ENCODE measurements around the gene CDKN2D.
A peak's percentile ranks its signal among the peaks of the same experiment; 100 is the strongest.

Gene CDKN2D
- 14.9 to 28.7 reads per million in 2 experiments for total RNA-seq

- DNase-seq (ENCODE audit: low read depth) = peak; percentile 99
Observed at GRCh38 chr19:10568826-10569651, at the start of gene CDKN2D. TSS of gene CDKN2D (minus strand) at chr19:10568979. CDS start at chr19:10568653, 326 bp downstream.

GRCh38 chr19:10617409-10618121 is 48.8 kb upstream of the CDKN2D start:
- no peak for DNase-seq (ENCODE audit: low read depth)

- DNase-seq (ENCODE audit: low read depth) = no peak
Observed at GRCh38 chr19:10615429-10616023, 46.7 kb upstream of the CDKN2D start.

DNA sequence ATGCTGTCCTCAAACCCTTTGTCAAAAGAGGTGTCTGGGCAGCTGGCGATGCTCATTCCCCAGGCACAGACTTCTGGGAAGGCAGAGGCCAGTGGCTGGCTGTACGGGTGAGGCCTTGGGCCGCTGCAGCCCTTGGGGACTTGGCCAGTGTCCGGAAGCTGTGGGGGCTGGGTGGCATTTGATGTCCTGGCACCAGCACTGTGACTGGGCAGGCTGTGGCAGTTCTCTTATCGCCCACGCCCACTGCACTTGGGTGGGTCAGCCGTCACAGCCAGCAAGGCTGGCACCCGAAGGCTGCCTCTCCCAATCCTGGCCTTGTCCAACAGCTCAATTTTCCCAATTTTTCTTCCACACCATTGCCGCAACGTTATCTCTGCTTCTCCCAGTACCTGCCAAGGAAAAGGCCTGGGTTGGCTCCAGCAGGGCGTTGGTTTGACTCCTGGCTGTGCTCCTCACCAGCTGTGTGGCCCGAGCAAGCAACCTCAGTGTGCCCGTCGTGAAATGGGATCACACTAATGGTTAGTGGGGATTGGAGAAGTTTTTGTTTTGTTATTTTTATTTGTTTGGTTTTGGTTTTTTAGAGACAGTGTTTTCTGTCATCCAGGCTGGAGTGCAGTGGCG is 43.8 kb upstream of the CDKN2D start:
- no peak for DNase-seq (ENCODE audit: low read depth)

GRCh38 chr19:10611907-10612306 is 43.1 kb upstream of the CDKN2D start:
- DNase-seq (ENCODE audit: low read depth) = no peak

DNA sequence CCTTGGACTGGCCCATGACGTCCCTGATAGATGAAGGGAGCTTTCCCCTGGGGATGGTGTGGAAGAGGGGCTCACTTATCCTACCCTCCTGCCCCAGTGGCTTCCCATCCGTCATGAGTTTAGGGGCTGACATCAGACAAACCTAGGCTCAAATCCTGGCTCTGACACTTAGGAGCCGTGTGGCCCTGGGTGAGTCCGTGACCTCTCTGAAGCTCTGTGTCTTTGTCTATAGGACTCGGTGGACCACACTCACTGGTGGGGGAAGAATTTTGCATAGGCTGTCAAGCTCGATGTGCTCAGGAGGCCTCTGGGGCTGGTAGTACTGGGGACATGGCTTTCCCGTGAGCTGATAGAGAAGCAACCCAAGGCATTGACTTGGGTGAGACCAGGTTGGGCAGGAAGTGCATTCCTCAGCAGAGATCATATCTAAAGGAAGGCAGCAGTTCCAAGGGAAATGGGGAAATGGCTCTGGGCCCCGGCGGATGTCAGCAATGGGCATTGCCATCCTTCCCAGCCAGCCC is 35.7 kb upstream of the CDKN2D start:
- DNase-seq (ENCODE audit: low read depth) = no peak

- DNase-seq (ENCODE audit: low read depth) = no peak
Observed at GRCh38 chr19:10603873-10604459, 35.2 kb upstream of the CDKN2D start.

DNA sequence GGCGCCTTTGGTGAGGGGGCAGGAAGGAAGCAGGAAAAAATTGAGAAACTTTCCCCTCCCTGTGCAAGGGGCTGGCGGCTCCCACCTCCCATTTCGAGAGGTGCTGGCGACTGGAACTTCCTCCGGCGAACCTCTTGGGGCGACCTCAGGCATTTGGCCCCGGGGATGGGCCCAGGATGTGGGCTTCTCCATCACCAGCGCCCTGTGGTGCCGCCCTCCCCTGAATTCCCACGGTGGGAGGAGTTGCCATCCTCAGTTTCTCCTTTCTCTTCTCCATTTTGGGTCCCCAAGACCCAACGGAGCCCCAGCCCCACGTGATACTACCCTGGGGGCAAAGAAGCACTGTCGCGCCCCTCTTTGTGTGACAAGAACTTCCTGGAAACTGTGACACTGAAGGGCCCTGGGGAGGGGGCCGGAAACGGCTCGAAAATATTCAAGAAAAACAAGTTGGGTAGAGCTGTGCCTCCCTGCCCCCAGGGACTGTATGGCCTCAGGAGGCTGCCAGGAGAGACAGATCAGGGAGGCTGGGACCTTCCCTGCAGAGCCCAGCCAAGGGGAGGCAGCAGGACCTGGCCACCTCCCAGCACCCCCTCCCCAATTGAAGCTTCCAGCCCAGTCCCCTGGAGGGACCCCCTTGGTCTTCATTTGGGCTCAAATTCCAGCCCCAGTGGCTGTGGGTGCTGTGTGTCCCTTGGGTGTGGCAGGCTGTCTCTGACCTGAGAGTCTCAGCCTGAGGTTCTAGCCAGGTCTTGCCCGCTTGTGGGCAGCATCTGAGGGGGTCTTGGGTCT is 34.5 kb upstream of the CDKN2D start:
- peak; percentile 74 for DNase-seq (ENCODE audit: low read depth)

- DNase-seq (ENCODE audit: low read depth) = peak; percentile 85
Observed at GRCh38 chr19:10602330-10603083, 33.7 kb upstream of the CDKN2D start.

- no peak for DNase-seq (ENCODE audit: low read depth)
Observed at GRCh38 chr19:10601999-10602329, 33.2 kb upstream of the CDKN2D start.

DNA sequence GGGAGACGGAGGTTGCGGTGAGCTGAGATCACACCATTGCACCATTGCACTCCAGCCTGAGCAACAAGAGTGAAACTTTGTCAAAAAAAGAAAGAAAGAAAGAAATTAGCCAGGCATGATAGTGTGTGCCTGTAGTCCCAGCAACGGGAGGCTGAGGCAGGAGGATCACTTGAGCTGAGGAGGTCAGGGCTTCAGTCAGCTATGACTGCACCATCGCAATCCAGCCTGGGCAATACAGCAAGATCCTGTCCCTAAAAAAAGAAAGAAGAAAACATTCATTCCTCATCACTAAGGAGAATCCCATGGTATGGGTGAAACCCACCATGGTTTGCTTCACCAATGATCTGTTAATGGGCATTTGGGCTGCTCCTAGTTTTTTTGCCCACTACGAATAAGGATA is 31.4 kb upstream of the CDKN2D start:
- DNase-seq (ENCODE audit: low read depth) = no peak

GRCh38 chr19:10593820-10594637 is 25.2 kb upstream of the CDKN2D start:
- no peak for DNase-seq (ENCODE audit: low read depth)

DNA sequence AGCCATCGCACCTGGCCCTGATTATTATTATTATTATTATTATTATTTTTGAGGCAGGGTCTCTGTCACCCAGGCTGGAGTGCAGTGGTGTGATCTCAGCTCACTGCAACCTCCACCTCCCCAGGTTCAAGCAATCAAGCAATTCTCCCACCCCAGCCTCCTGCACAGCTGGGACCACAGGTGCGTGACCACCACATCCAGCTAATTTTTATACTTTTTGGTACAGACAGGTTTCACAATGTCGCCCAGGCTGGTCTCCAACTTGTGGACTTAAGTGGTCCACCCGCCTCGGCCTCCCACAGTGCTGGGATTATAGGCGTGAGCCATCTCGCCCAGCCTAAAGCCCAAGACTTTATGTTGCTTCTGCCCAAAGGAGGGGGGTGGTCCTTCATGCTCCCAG is 24.4 kb upstream of the CDKN2D start:
- DNase-seq (ENCODE audit: low read depth) = no peak

- no peak for DNase-seq (ENCODE audit: low read depth)
Observed at GRCh38 chr19:10587839-10588150, 19.0 kb upstream of the CDKN2D start.

DNA sequence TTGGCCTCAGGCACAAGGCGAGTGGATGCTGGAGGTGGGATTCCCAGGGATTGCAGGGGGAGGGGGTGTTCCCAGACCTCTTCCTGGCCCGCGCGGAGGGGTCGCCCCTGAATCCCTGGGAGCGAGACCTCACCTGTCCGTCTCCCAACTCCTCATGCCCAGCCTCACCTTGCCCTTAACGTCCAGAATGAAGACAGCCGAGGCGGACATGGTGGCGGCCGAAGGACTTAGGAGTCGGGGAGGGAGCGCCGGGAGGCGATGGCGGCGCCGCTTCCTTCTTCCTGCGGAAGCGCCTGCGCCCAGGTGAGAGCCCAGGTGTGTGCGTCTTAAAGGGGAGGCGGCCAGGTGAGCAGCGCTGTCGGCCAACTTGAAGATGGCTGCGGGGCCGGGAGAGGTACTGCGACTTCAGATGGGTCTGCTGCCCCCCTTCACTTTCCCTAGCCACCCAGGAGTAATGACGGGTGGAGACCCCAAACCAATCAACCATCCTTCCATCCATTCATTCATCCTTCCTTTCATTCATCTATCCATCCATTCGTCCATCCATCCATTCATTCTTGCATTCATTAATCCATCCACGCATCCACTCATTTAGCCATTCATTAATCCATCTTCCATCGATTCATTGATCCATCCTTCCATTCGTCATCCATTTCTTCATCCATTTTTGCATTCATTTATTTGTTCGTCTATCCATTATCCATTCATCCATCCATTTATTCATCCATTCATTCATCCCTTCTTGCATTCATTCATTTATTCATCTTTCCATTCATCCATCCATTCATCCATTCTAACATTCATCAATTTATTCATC is 18.5 kb upstream of the CDKN2D start, which contains the start of gene AP1M2:
TSS of gene AP1M2 (minus strand) at position 291 of the 817 bp plus-strand sequence. CDS start at position 210, 81 bp downstream.
- no peak for DNase-seq (ENCODE audit: low read depth)

- DNase-seq (ENCODE audit: low read depth) = no peak
Observed at GRCh38 chr19:10586396-10586795, 17.6 kb upstream of the CDKN2D start.

DNA sequence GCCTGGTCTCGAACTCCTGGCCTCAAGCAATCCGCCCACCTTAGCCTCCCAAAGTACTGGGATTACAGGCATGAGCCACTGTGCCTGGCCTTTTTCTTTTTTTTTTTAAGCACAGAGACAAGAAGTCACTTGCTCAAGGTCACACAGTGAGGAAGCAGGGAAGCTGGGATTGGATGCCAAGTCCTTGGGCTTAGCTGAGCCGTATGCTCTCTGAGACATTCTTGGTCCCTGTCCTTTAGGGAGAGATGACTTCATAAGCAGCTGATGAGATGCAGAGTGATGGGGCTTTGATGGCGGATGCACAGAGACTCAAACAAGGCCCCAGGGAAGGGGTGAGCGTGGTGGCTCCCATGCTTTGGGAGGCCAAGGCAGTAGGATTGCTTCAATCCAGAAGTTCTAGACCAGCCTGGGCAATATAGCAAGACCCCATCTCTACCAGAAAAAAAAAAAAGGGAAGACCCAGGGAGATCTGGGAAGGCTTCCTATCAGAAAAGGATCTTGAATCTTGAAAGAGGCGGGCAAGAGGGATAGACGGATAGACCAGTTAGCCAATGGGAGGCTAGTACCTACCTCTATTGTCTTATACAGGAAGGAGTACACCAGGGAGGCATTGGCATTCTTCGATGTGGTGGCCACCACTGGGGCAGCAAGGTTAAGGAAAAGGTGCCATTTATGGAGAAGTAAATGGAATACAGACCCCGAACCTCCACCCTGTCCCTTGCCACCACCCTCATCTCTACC is 14.4 kb upstream of the CDKN2D start:
- no peak for DNase-seq (ENCODE audit: low read depth)

- DNase-seq (ENCODE audit: low read depth) = no peak
Observed at GRCh38 chr19:10582091-10582490, 13.3 kb upstream of the CDKN2D start.

Measured in T follicular helper cell (primary cell).